Measurements from ENCODE around the gene FLYWCH2. TPM values are rescaled to one million over a fixed set of nuclear protein-coding genes. Genes with fewer than 3 reads are reported as not detected.
A peak's percentile ranks its signal among the peaks of the same experiment; 100 is the strongest.

Gene FLYWCH2
- total RNA-seq, 1 experiment from 2014 or later, result 16.5 TPM

- Mint-ChIP-seq H3K36me3 (ENCODE audit: insufficient read depth in 1 of 3, low read depth in 3 of 3) (peaks cover 0 to 2% (median 0%) of the 10 kb centered on the region in 3 experiments; a peak in 1 of 7 replicates), H3K4me1 (peaks cover 5 to 6% of the 10 kb centered on the region in 2 experiments), H3K27ac (peak overlapping the region in 1 of 3 experiments; percentile 40; a peak in 1 of 7 replicates), H3K9me3 (peaks cover 0 to 7% of the 10 kb centered on the region in 2 experiments; a peak in 3 of 5 replicates), H3K27me3 (ENCODE audit: low read depth) (peaks cover 22% of the 10 kb centered on the region), H3K4me3 (peak overlapping the region; percentile 82 to 90)
- Histone ChIP-seq H3K79me2 (ENCODE audit: insufficient read depth, low read length) (no peaks in the 10 kb centered on the region), H2BK20ac (ENCODE audit: low read depth, low read length, poor library complexity, severe bottlenecking) (no peak overlapping the region), H3K18ac (ENCODE audit: insufficient read length, low read depth, low read length) (no peak overlapping the region), H3K79me1 (ENCODE audit: insufficient read depth, low read depth, low read length, poor library complexity, severe bottlenecking) (no peaks in the 10 kb centered on the region), H3K27ac (ENCODE audit: insufficient read length, low read depth, low read length) (no peak overlapping the region), H3K4me1 (ENCODE audit: insufficient read depth, low read length) (no peaks in the 10 kb centered on the region), H4K8ac (replicated peaks; ENCODE audit: insufficient read length, low read depth, low read length) (no peak overlapping the region), H4K91ac (ENCODE audit: insufficient read length, low read depth, low read length) (no peak overlapping the region), H3K9ac (ENCODE audit: extremely low read depth, insufficient read length, low read length) (peak overlapping the region; percentile 28), H3K27me3 (ENCODE audit: insufficient read depth, low read length) (no peaks in the 10 kb centered on the region), H3K23me2 (ENCODE audit: insufficient read length, low read depth, low read length, poor library complexity, severe bottlenecking) (peaks cover 6% of the 10 kb centered on the region), H3T11ph (ENCODE audit: low read length) (no peak overlapping the region), H3K56ac (ENCODE audit: insufficient read length, low read depth, low read length) (no peak overlapping the region), H4K5ac (ENCODE audit: insufficient read length, low read depth, low read length) (no peak overlapping the region), H3K4ac (ENCODE audit: low read depth, low read length) (no peak overlapping the region), H2BK15ac (ENCODE audit: low read depth, low read length) (no peak overlapping the region), H2AK5ac (ENCODE audit: insufficient read length, low read length) (no peak overlapping the region), H2BK120ac (ENCODE audit: low read depth, low read length, poor library complexity, severe bottlenecking) (no peak overlapping the region), H3K9me3 (ENCODE audit: control insufficient read depth, low read depth, low read length) (no peaks in the 10 kb centered on the region), H2AFZ (ENCODE audit: low read length) (no peak overlapping the region), H4K20me1 (ENCODE audit: control insufficient read depth, insufficient read depth, insufficient read length) (no peaks in the 10 kb centered on the region), H2BK12ac (ENCODE audit: insufficient read length, low read depth, low read length) (no peak overlapping the region), H3K4me2 (ENCODE audit: insufficient read depth, insufficient read length, low read length) (peak overlapping the region; percentile 59), H2BK5ac (ENCODE audit: insufficient read length, low read length) (no peak overlapping the region), H3K23ac (ENCODE audit: insufficient read length, low read depth, low read length) (no peak overlapping the region), H3K14ac (ENCODE audit: insufficient read depth, low read length) (no peak overlapping the region)
- no peak for DNase-seq
- TF ChIP-seq, protein P1, sequence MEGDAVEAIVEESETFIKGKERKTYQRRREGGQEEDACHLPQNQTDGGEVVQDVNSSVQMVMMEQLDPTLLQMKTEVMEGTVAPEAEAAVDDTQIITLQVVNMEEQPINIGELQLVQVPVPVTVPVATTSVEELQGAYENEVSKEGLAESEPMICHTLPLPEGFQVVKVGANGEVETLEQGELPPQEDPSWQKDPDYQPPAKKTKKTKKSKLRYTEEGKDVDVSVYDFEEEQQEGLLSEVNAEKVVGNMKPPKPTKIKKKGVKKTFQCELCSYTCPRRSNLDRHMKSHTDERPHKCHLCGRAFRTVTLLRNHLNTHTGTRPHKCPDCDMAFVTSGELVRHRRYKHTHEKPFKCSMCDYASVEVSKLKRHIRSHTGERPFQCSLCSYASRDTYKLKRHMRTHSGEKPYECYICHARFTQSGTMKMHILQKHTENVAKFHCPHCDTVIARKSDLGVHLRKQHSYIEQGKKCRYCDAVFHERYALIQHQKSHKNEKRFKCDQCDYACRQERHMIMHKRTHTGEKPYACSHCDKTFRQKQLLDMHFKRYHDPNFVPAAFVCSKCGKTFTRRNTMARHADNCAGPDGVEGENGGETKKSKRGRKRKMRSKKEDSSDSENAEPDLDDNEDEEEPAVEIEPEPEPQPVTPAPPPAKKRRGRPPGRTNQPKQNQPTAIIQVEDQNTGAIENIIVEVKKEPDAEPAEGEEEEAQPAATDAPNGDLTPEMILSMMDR (conservative IDR thresholded peaks at IDR 0.05), result 0 out of 3 replicates have a peak, but pooled peaks have one; percentile 20
- WGBS (ENCODE audit: extremely low coverage, insufficient read length, low lambda C conversion rate), result no CpG with 5 or more reads among the region's 31 CpGs
These were observed 468 bp downstream of the FLYWCH2 start for GRCh38 chr16:2883458-2883908.

Measured in H9 (cell line).